ENCODE data around the gene PPM1H.

GRCh38 chr12:62865065-62865464, 69.9 kb downstream of the PPM1H start:
- TF ChIP-seq, protein P1, sequence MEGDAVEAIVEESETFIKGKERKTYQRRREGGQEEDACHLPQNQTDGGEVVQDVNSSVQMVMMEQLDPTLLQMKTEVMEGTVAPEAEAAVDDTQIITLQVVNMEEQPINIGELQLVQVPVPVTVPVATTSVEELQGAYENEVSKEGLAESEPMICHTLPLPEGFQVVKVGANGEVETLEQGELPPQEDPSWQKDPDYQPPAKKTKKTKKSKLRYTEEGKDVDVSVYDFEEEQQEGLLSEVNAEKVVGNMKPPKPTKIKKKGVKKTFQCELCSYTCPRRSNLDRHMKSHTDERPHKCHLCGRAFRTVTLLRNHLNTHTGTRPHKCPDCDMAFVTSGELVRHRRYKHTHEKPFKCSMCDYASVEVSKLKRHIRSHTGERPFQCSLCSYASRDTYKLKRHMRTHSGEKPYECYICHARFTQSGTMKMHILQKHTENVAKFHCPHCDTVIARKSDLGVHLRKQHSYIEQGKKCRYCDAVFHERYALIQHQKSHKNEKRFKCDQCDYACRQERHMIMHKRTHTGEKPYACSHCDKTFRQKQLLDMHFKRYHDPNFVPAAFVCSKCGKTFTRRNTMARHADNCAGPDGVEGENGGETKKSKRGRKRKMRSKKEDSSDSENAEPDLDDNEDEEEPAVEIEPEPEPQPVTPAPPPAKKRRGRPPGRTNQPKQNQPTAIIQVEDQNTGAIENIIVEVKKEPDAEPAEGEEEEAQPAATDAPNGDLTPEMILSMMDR (tag by site-specific recombination; IDR thresholded peaks at IDR 0.05), result no peak
- TF ChIP-seq ZNF292 (tag by site-specific recombination; IDR thresholded peaks at IDR 0.05; ENCODE audit: borderline replicate concordance, low read depth), result no peak
- TF ChIP-seq, protein P2, sequence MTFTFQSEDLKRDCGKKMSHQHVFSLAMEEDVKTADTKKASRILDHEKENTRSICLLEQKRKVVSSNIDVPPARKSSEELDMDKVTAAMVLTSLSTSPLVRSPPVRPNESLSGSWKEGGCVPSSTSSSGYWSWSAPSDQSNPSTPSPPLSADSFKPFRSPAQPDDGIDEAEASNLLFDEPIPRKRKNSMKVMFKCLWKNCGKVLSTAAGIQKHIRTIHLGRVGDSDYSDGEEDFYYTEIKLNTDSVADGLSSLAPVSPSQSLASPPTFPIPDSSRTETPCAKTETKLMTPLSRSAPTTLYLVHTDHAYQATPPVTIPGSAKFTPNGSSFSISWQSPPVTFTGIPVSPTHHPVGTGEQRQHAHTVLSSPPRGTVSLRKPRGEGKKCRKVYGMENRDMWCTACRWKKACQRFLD (tag by site-specific recombination; IDR thresholded peaks at IDR 0.05), result no peak
- TF ChIP-seq MYNN (tag by site-specific recombination; IDR thresholded peaks at IDR 0.05; ENCODE audit: borderline replicate concordance), result no peak
- TF ChIP-seq, protein P3, sequence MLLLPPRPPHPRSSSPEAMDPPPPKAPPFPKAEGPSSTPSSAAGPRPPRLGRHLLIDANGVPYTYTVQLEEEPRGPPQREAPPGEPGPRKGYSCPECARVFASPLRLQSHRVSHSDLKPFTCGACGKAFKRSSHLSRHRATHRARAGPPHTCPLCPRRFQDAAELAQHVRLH (tag by site-specific recombination; IDR thresholded peaks at IDR 0.05), result no peak
